Parathyroid adenoma (tissue), 2 donors: ENCODE data around the gene CASP8AP2.

Experiments
- H2AFZ ChIP-seq: fragments of 300-600 bp; sonication (generic); one replicate; pipeline ENCODE4 v1.7.0; 2017; ENCODE audit warnings: antibody characterized with exemption, mild to moderate bottlenecking
- H3K27ac ChIP-seq: fragments of 300-600 bp; sonication (generic); one replicate; pipeline ENCODE4 v1.7.0; 2017
- H3K27me3 ChIP-seq: fragments of 300-600 bp; sonication (generic); one replicate; pipeline ENCODE4 v1.7.0; 2017; ENCODE audit warnings: low read length; ENCODE audit not compliant: control insufficient read depth, insufficient read depth
- H3K36me3 ChIP-seq: fragments of 300-600 bp; sonication (generic); one replicate; pipeline ENCODE4 v1.7.0; 2017; ENCODE audit warnings: low read length; ENCODE audit not compliant: control insufficient read depth, insufficient read depth
- H3K4me1 ChIP-seq: fragments of 300-600 bp; sonication (generic); one replicate; pipeline ENCODE4 v1.7.0; 2017; ENCODE audit warnings: control low read depth
- H3K4me2 ChIP-seq: fragments of 300-600 bp; sonication (generic); one replicate; pipeline ENCODE4 v1.7.0; 2017; ENCODE audit warnings: low read length
- H3K4me3 ChIP-seq: fragments of 300-600 bp; sonication (generic); one replicate; pipeline ENCODE4 v1.7.0; 2017; ENCODE audit warnings: low read depth, low read length
- H3K79me2 ChIP-seq: fragments of 300-600 bp; sonication (generic); one replicate; pipeline ENCODE4 v1.7.0; 2017; ENCODE audit warnings: control low read depth
- H3K9ac ChIP-seq: fragments of 300-600 bp; sonication (generic); one replicate; pipeline ENCODE4 v1.7.0; 2017; ENCODE audit warnings: mild to moderate bottlenecking
- H3K9me3 ChIP-seq: fragments of 300-600 bp; sonication (generic); one replicate; pipeline ENCODE4 v1.7.0; 2017; ENCODE audit warnings: low read length; ENCODE audit not compliant: control insufficient read depth
- CTCF ChIP-seq: fragments of 300-600 bp; sonication (generic); IDR thresholded peaks from one replicate; pipeline ENCODE4 v1.7.0; 2017; ENCODE audit warnings: antibody characterized with exemption, mild to moderate bottlenecking
- donor health status: primary hyperparathyroidism.

Gene CASP8AP2

GRCh38 chr6:89910902-89911240, 81.2 kb downstream of the CASP8AP2 start:
- TF ChIP-seq CTCF: no peak
- H3K27ac ChIP-seq: no peak overlapping the region
- H3K36me3 ChIP-seq: no peaks in the 10 kb centered on the region
- H3K4me2 ChIP-seq: no peak overlapping the region
- H3K79me2 ChIP-seq: no peaks in the 10 kb centered on the region
- H3K4me3 ChIP-seq: no peak overlapping the region
- H3K27me3 ChIP-seq: no peaks in the 10 kb centered on the region
- no peak overlapping the region for H3K9ac ChIP-seq
- H3K9me3 ChIP-seq: no peaks in the 10 kb centered on the region
- no peaks in the 10 kb centered on the region for H3K4me1 ChIP-seq
- H2AFZ ChIP-seq: no peak overlapping the region

DNA sequence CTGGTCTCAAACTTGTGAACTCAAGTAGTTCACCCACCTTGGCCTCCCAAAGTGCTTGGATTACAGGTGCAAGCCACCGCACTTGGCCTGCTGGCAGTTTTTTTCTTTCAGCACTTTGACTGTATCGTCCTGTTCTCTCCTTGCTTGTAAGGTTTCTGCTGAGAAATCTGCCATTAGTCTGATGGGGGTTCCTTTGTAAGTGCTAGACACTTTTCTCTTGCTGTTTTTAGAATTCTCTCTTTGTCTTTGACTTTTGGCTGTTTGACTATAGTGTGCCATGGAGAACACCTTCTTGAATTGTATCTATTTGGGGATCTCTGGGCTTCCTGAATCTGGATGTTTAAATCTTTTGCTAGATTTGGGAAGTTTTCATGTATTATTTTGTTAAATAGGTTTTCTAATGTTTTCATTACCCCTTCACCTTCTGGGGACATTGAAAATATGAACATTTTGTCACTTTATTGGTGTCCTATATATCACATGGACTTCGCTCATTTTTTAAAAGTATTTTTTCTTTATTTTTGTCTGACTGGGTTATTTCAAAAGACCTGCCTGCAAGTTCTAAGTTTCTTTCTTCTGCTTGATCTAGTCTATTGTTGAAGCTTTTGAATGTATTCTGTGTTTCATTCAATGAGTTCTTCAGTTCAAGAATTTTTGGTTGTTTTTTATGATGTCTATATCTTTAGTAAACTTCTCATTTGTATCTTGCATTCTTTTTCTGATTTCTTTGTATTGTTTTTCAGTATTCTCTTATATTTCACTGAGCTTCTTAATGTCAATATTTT, 86.6 kb downstream of the CASP8AP2 start:
- Histone ChIP-seq H3K27me3 (no peaks in the 10 kb centered on the region), H3K4me2 (no peak overlapping the region), H3K79me2 (no peaks in the 10 kb centered on the region), H3K27ac (no peak overlapping the region), H3K4me3 (no peak overlapping the region), H2AFZ (no peak overlapping the region), H3K9ac (no peak overlapping the region), H3K36me3 (no peaks in the 10 kb centered on the region), H3K4me1 (no peaks in the 10 kb centered on the region), H3K9me3 (no peaks in the 10 kb centered on the region)
- no peak for TF ChIP-seq CTCF

- H3K9me3 ChIP-seq: no peaks in the 10 kb centered on the region
- no peak overlapping the region for H2AFZ ChIP-seq
- no peaks in the 10 kb centered on the region for H3K36me3 ChIP-seq
- H3K9ac ChIP-seq: no peak overlapping the region
- H3K27me3 ChIP-seq: no peaks in the 10 kb centered on the region
- no peak overlapping the region for H3K4me2 ChIP-seq
- no peak for TF ChIP-seq CTCF
- H3K4me1 ChIP-seq: no peaks in the 10 kb centered on the region
- no peak overlapping the region for H3K27ac ChIP-seq
- H3K4me3 ChIP-seq: no peak overlapping the region
- no peaks in the 10 kb centered on the region for H3K79me2 ChIP-seq
Measured at GRCh38 chr6:89917216-89917615, 87.5 kb downstream of the CASP8AP2 start.

DNA sequence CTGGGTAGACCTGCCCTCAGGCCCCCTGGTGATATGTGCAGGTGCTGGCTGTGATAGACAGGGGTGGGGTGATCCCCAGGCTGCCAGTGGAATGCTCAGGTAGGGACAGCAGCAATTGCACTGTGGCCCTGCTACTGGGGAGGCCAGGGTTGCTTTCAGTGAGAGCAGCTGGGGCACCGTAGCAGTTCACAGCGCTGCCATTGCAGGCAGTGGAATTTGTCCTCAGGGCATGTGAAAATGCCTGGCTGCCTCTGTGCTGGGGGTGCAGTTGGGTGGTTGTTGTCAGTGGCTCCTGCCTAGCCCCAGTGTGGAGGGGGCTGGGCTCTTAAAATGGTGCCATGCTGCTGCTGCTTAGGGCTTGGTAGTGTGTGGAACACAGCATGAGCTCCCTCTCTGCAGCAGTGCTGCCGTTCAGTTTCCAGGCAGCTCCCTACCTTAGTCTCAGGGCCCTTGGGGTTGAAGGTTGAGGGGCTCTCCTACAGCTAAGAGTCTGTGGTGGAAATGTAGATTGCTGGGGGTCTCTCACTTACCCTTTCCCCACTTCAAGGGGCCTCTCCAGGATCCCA, 88.2 kb downstream of the CASP8AP2 start:
- H3K9ac ChIP-seq: no peak overlapping the region
- H3K4me1 ChIP-seq: no peaks in the 10 kb centered on the region
- H3K27ac ChIP-seq: no peak overlapping the region
- no peak overlapping the region for H2AFZ ChIP-seq
- H3K79me2 ChIP-seq: no peaks in the 10 kb centered on the region
- H3K36me3 ChIP-seq: no peaks in the 10 kb centered on the region
- no peak overlapping the region for H3K4me2 ChIP-seq
- H3K9me3 ChIP-seq: no peaks in the 10 kb centered on the region
- no peak for TF ChIP-seq CTCF
- H3K27me3 ChIP-seq: no peaks in the 10 kb centered on the region
- H3K4me3 ChIP-seq: no peak overlapping the region
